HG03432 (cell line): Measurements from ENCODE around the gene WDR91.

Source experiments
- ATAC-seq: cut with Tn5 transposase; IDR thresholded peaks from one replicate; pipeline ENCODE4 v1.9.1; 2021; ENCODE audit warnings: mild to moderate bottlenecking, moderate library complexity; ENCODE audit not compliant: unreplicated experiment

Gene WDR91

DNA sequence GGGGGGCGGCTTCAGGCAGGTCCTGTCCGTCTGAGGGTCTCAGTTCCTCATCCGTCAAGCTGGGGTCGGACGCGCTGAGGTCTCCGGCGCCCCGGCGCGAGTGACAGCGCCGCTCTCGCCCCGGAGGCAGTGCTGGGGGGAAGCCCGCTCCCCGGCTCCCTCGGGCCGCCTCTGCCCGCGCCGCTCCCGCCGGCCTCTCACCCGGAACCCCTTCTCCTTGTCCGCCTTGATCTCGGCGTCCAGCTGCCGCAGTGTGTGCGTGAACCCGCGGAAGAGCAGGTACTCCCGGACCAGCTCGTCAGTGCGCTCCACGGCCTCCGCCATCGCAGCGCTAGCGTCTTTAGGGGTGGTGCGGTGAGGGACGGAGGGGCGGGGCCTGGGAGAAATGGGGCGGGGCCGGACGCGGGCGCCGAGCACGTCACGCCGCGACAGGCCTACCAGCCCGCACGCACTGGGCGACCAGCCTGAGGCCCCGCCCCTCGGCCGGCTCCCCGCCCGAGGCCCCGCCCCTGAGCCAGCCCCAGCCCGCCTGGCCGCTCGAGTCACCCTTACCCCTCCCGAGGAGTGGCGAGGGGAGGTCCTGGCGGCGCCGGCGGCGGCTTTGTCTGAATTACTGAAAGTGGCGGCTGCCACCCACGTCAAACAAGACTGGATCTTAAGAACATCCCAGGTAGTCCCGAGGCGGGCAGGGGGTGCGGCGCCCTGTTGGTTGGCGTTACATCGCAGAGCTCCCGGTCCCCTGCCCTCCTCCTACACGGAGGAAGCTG is at the start of gene WDR91:
Gene WDR91 (minus strand): TSS at position 348 of the 767 bp plus-strand sequence. CDS start 24 bp downstream, at position 324.
- ATAC-seq = peak; percentile 78

DNA sequence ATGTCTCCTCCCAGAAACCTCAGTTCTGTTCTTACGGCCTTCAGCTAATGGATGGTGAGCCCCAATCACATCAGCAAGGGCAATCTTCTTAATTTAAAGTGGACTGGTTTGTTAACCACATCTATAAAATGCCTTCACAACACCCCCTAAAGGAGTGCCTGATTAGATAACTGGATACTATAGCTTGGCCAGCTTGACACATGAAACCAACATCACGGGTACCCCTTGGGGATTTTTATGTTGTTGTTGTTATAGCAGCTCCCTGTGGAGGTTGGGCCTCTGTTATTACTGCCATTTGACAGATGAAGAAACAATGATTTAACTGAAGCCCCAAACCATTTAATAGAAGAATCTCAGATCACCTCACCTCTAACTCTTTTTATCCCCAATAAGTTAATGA is 49.1 kb upstream of the WDR91 start:
- ATAC-seq = no peak

DNA sequence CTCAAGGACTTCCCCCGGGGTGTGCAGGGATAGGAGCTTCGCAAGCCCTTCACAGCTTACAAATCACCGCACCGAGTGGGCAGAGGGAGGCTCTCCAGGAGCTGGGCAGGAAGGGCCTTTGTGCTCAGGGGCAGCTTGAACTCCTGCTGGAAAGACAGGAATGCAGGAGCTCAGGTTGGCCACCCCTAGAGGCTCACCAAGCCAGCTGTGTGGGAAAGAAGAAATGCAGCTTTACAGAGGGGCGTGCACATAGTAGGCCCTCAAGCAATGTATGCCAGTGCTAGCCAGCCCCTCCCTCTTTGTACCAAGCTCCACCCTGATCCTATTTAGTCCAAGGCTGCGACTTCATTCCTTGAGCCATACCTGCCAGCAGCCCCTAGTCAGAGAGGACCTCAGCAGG is 48.4 kb upstream of the WDR91 start:
- ATAC-seq = no peak

DNA sequence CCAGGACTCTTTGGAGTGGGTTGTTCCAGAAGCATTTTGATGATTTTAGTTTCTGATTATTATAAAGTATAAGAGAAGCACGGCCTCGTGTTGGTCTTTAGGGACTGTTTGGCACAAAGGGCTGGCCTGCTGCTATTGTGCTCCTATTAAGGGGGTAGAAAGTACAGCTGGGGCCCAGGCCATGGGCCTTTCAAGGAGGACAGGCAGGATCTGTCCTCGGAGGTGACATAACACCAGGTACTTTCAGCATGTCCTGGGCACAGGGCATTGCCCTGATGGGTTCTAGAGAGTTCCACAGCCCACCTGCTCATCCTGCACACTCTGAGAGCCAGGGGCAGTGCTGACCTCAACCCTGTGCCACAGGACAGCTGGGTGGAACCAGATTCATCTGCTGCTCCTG is 47.3 kb upstream of the WDR91 start:
- no peak for ATAC-seq

DNA sequence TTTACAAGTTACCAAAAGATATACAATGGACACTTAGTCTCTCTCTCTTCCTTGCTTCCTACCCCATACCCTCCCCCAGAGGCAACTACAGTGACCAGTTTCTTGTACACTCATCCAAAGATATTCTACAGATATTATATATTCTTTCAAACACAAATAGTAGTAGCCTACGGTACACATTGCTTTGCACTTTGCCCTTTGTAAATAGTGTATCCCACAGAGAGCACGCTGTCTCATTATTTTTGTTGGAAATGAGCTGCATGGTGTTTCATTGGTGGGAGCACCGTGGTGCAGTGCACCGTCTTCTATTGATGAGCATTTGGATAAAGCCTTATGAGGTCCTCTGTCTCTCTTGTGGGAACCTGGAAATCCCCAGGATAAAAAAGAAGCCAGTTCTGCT is 46.5 kb upstream of the WDR91 start:
- no peak for ATAC-seq

DNA sequence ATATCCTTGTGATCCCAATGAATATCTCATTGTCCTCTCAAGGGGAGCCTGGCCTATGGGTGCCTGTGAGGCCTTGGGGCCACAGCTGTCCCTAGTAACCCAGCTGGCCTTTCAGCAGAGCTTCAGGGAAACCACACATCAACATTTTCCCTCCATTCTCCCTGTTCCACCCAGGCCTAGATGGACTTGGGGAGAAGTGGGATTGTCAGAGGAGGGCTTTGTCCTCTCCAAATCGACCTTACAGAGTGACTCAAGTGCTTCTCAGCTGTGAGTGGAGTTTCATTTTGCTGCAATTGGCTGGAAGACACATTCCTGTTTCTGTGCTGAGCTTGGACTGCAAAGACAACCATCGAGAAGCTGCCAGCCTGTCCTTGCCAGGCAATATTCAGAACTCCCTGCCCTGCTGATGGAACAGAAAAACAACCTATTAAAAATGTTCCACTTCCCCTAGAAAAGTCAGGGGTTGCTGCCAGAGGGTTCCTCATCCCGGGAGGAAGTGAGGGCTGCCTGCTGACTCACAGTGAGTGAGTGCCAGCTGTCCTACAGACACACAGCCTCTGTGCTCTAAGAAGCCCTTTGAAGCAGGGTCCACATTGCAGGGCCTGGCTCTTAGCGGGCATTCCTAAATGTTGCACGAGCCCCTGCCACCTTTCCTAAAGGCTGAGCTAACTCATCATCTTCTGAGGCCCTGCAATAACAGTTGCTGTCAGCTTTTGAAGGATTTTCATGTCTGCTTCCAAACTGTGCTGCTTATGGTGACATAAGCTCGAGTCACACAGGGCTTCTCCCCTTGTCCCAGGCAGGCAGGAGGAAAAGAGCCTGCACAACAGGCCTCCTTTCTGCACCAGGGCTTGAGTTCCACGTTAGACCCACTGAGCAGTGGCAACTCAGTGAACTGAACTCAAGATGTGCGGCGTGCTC is 42.8 kb upstream of the WDR91 start:
- peak; percentile 51 for ATAC-seq

DNA sequence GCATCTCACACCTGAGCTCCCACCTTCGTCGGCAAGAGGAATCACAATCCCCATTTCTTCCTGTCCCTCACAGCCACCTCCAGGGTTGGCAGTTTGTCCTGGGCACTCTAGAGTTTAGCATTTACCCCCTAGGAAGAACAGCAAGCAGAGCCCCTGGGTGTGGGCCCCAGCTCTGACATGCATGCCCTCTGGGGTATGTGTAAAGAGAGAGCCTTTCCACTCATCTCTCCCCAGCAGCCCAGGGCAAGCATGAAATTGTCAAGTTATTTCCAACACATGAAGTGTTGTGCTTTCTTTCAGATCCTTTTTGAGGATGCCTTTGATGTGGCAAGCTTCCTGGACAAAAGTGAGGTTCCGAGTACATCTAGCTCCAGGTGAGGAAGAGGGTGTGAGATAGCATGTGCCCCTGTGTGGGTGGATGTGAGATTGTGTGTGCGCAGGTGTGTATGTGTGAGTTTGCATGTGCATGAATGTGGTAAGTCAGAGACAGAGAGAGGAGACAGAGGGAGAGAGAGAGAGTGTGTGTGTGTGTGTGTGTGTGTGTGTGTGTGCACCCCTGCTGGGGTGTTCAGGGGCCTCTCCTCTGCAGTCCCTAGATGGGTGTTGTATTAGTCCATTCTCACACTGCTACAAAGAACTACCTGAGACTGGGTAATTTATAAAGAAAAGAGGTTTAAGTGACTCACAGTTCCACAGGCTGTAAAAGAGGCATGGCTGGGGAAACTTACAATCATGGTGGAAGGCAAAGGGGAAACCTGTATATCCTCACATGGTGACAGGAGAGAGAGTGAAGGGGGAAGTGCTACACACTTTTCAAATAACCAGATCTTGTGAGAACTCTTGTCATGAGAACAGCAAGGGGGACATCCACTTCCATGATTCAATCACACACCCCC is 40.4 kb upstream of the WDR91 start:
- peak; percentile 33 for ATAC-seq

DNA sequence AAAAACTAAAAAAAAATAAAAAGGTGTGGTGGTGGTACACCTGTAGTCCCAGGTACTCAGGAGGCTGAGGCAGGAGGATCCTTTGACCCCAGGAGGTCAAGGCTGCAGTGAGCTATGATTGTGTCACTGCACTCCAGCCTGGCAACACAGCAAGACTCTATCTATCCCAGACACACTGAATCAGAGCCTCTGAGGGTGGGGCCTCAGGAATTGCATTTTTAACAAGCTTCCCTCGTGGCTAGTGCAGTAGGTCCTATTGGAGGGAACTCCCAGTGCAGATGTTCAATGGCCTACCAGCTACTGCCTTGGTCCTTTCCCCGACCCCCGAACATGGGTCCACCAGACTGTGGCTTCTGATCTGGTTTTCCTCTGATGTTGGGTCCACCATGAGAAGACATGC is 37.2 kb upstream of the WDR91 start:
- no peak for ATAC-seq

DNA sequence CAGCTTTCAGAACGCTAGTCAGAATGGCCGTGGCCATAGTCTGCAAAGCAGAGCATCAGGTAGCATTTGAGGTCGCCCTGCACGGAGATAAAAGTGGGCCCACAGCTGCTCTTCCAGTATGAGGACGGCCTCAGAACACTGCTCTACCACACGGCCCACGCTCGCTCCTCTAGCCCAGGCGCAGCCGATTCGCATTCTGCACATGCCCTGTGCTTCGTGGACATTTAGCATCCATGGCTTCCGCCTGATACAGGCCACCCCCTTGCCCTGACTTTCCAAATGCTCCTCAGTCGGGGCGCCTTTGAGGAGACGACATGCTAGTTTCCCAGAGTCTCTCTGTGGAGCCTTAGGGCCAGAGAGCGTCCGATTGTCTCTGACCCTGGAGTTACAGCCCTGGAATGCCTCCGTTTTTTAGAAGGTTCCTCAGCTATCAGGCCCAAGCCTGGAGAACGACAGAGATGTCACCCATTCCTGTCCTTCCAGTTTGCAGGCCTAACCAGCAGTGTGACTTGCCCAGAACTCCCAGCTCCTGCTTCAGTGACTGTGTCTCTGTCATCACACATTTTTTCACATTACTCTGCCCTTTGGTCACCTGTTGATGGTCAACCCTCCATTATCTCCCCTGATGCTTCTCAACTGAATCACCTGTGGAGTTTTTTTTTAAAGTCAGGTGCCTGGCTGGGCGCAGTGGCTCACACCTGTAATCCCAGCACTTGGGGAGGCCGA is 36.6 kb upstream of the WDR91 start:
- ATAC-seq = no peak

DNA sequence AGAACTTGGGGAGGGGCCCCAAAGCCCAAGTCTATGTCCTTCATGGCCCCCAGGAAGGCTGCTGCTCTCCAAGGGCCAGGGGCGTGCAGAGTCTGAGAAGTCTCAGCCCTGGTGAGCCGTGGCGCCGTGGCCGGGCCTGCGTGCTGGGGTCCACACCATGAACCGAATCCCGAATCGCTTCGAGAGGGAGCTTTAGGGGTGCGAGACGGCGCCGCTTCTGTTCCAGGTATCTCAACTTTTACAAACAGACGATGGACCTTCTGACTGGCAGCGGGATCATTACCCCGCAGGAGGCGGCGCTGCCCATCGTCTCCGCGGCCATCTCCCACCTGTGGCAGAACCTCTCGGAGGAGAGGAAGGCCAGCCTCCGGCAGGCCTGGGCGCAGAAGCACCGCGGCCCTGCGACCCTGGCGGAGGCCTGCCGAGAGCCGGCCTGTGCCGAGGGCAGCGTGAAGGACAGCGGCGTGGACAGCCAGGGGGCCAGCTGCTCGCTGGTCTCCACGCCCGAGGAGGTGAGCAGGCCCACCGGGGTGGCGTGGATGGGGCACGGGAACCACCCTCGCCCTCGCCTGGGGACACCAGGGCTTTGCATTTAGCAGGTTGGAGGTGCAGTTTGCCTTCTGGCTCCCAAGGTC is 35.0 kb upstream of the WDR91 start:
- ATAC-seq = no peak

DNA sequence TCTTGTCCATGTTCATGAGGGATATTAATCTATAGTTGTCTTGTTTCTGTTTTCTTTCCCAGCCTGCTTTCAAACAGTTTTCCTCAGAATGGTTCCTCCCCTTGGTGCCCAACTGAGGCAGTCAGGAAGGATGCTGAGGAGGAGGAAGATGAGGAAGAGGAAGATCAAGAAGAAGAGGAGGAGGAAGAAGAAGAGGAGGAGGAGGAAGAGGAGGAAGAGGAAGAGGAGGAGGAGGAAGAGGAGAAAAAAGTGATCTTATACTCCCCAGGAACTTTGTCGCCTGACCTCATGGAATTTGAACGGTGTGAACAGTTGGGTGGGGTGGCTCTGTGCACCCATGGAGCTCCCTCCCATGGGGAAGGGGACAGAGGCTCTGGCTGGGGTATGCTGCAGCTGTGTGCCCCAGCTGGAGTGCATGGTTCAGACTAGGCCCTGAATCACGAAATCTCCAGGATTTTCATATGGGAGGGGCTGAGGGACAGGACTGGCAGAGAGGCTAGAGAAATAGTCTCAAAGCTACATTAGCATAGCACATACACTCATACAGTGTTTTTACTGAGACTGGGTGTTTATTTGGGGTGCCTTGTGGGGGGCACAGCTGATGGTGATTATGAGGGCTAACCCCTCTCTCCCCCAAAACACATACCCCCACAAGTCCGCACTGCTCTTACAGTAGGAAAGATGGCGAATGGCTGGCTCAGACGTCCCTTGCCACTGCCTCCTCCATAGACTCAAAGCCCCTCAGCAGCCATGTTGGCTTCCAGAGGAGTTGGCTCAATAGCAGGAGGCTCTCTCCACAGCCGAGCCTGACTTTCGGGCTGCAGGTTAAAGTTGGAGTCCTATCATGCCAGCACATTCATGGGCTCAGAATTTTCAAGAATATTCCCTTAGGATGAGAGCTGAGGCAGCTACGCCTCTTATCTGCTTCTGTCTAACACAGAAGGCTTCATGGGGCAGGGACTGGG is 34.2 kb upstream of the WDR91 start:
- no peak for ATAC-seq

DNA sequence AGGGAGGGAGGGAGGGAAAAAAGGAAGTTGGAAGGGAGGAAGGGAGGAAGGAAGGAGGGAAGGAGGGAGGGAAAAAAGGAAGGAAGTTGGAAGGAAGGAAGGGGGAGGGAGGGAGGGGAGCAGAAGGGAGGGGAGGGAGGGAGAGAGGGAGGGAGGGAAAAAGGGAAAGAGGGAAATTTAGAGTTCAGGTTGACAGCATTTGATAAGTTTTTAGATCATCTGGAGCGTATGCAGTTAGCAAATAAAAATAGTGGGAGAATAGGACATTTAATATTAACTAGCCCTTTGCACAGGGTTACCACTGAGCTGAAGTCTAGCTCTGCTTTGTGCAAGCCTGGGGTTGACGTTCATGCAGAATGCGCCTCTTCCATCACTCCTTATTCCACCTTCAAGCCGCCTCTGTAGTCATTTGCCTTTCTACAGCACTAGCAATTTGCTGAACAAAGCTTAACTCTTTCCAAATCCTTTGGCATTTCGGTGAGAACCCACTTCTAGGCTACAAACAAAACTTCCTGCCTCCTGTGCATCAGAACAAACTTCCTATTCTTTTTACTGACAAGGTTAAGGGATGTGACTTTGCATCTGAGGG is 30.9 kb upstream of the WDR91 start:
- no peak for ATAC-seq

DNA sequence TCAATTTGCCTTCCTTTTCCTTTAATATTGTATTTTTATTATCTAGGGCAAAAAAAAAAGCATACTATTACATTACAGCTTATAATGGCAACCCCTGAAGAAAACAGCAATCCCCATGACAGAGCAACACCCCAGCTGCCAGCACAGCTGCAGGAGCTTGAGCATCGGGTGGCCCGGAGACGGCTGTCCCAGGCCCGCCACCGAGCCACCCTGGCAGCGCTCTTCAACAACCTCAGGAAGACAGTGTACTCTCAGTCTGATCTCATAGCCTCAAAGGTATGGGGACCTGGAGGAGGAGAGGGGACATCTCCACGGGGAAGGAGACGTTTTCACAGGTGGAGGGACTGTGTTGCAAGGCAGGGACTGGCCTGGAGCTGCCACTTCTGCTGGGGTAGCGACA is 29.1 kb upstream of the WDR91 start:
- ATAC-seq = no peak

DNA sequence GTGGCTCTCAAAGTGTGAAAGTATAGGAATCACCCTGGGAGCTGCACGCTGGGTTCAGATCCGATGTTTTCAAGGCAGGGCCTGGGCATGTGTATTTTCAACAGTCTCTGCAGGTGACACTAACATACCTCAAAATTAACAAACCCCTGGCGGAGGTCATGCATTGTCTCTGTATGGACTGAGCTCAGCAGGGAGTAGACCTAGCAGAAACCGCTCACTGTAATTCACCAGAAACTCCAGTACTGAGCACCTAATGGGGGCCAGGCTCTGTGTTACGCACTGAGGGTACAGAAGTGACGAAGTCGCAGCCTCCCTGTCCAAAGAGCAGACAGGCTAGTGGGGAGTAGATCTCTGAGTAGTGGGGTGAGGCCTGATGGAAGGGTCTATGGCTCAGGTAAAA is 27.9 kb upstream of the WDR91 start:
- no peak for ATAC-seq

DNA sequence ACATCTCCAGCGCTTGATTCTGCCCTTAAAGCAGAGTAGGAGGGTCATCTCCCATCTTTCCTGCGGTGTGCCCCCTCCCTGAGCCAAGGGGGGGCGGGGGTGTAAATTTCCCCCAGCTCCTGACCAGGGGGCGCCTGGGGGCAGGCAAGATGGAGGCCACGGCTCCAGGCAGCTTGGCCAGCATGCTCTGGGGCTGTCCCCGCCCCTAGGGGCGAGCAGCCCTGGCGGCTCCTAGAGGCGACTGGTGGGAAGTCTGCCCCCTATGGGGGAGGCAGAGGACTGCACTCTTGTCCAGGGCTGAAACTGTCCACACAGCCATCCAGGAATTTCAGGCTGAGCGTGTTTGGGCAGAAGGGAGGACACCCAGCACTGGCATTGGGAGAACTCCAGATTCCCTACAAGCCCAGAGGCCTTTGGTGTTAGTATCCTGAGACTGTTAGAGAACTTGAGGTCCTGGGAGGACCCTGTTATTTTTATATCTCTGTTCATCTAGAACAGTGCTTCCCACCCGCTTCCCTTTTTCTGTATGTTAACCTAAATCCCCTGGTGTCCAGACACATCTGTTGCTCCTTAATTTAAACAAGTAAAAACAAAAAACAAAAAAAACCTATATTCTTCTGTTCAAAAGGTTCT is 26.9 kb upstream of the WDR91 start:
- no peak for ATAC-seq

DNA sequence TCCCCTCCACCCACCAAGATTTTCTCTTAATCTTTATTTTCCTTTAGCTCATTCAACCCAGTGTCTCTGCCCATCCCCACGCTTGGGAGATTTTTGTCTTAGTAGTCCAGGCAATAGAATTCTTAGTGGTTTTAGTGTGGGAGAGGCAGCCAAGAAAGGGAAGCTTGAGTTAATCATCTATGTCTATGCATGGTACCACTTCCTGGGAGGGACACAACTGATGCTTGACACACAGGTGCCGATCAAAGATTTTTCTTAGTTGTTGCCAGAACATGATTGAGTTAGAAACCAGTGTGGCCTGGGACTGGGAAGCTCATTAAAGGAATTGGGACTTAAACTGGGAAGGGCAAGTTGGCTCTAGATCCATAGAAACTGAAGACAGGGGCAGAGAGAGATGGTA is 25.4 kb upstream of the WDR91 start:
- ATAC-seq = peak; percentile 89

DNA sequence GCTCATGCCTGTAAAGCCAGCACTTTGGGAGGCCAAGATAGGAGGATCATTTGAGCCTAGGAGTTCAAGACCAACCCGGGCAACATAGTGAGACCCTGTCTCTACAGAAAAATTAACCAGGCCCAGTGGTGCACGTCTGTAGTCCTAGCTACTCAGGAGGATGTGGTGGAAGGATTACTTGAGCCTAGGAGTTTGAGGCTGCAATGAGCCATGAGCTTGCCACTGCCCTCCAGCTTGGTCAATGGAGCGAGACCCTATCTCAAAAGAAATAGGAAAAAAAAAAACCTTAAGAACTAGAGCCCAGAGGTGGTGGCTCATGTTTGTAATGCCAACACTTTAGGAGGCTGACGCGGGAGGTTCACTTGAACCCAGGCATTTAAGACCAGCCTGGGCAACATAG is 24.5 kb upstream of the WDR91 start:
- no peak for ATAC-seq

DNA sequence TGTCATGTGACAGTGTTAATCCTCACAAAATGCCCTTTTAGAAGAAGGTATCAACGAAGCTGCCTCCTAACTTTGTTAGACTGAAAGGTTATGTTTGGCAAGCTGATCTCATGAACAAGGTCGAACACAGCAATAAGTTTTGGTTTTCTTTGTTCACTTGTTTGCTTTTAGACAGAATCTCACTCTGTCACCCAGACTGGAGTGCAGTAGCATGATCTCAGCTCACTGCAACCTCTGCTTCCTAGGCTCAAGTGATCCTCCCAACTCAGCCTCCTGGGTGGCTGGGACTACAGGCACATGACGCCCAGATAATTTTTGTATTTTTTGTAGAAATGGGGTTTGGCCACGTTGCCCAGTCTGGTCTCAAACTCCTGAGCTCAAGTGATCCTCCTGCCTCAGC is 23.4 kb upstream of the WDR91 start:
- no peak for ATAC-seq
